GM04504 (cell line): Measurements from ENCODE around the gene MTERF4.
"Not testable (repeated sequence)": the region's sequence is repeated elsewhere in the genome, so short reads cannot be mapped to it uniquely, and the experiment has no call there.

Experiments
- DNase-seq: peaks from one replicate; pipeline ENCODE4 v3.0.0-alpha.2; 2012; ENCODE audit warnings: low read depth

MTERF4 gene

GRCh38 chr2:241110607-241111439 is 8.7 kb upstream of the MTERF4 start:
- no peak for DNase-seq

- no peak for DNase-seq
Measured at GRCh38 chr2:241110089-241110606, 8.1 kb upstream of the MTERF4 start.

- DNase-seq: no peak
Measured at GRCh38 chr2:241109210-241110088, 7.4 kb upstream of the MTERF4 start.

- DNase-seq: no peak
Measured at GRCh38 chr2:241108271-241109209, 6.5 kb upstream of the MTERF4 start.

GRCh38 chr2:241107031-241107783 is 5.1 kb upstream of the MTERF4 start:
- DNase-seq: no peak

GRCh38 chr2:241105641-241106040 is 3.6 kb upstream of the MTERF4 start:
- no peak for DNase-seq

- DNase-seq: not testable (repeated sequence)
Measured at GRCh38 chr2:241104611-241105010, 2.5 kb upstream of the MTERF4 start.

GRCh38 chr2:241103176-241103595 is 1.1 kb upstream of the MTERF4 start:
- no peak for DNase-seq

- DNase-seq: no peak
Measured at GRCh38 chr2:241099246-241099645, 2.8 kb downstream of the MTERF4 start.

GRCh38 chr2:241096979-241097378 is 5.1 kb downstream of the MTERF4 start:
- no peak for DNase-seq

GRCh38 chr2:241095594-241096290 is 6.3 kb downstream of the MTERF4 start:
- DNase-seq: no peak

- no peak for DNase-seq
Measured at GRCh38 chr2:241094924-241095420, 7.1 kb downstream of the MTERF4 start.

- no peak for DNase-seq
Measured at GRCh38 chr2:241094172-241094571, 7.9 kb downstream of the MTERF4 start.

GRCh38 chr2:241093133-241093781 is 8.8 kb downstream of the MTERF4 start:
- not testable (repeated sequence) for DNase-seq

GRCh38 chr2:241092677-241093076 is 9.4 kb downstream of the MTERF4 start:
- DNase-seq: no peak

GRCh38 chr2:241091734-241092445 is 10.2 kb downstream of the MTERF4 start:
- no peak for DNase-seq

GRCh38 chr2:241091201-241091600 is 10.9 kb downstream of the MTERF4 start:
- DNase-seq: no peak

- DNase-seq: no peak
Measured at GRCh38 chr2:241088791-241089732, 13.0 kb downstream of the MTERF4 start.
